Stimulated activated effector memory CD8-positive, alpha-beta T cell treated with anti-CD3 and anti-CD28 coated beads, Interleukin-12 subunit alpha, Interleukin-12 subunit beta, amount 100 ng/mL, for 72 hours (primary cell): ENCODE data around the gene NPY4R2.
"Not testable (repeated sequence)": the region's sequence is repeated elsewhere in the genome, so short reads cannot be mapped to it uniquely, and the experiment has no call there.

ENCODE experiments used
- ATAC-seq: fragments of 150-1000 bp; cut with Tn5 transposase; 2 replicates; pipeline ENCODE4 v1.10.0; 2021
- DNase-seq, 2 donors: peaks; one replicate each; pipeline ENCODE4 v3.0.0; 2021 to 2022; ENCODE audit warnings: low spot score in 2 of 2
- H3K27ac Mint-ChIP-seq: one replicate; pipeline ENCODE4 v1.8.0; 2022; ENCODE audit warnings: mild to moderate bottlenecking, mixed read lengths
- H3K36me3 Mint-ChIP-seq: one replicate; pipeline ENCODE4 v1.8.0; 2022; ENCODE audit warnings: mild to moderate bottlenecking, mixed read lengths
- H3K4me1 Mint-ChIP-seq: one replicate; pipeline ENCODE4 v1.8.0; 2022; ENCODE audit warnings: mixed read lengths
- H3K4me3 Mint-ChIP-seq: one replicate; pipeline ENCODE4 v1.8.0; 2022; ENCODE audit warnings: mild to moderate bottlenecking, mixed read lengths
- H3K9me3 Mint-ChIP-seq: one replicate; pipeline ENCODE4 v1.8.0; 2022; ENCODE audit warnings: mixed read lengths

NPY4R2 gene

GRCh38 chr10:47957158-47957557 lies 38.7 kb downstream of the NPY4R2 start:
- not testable (repeated sequence) for H3K4me3 Mint-ChIP-seq

DNA sequence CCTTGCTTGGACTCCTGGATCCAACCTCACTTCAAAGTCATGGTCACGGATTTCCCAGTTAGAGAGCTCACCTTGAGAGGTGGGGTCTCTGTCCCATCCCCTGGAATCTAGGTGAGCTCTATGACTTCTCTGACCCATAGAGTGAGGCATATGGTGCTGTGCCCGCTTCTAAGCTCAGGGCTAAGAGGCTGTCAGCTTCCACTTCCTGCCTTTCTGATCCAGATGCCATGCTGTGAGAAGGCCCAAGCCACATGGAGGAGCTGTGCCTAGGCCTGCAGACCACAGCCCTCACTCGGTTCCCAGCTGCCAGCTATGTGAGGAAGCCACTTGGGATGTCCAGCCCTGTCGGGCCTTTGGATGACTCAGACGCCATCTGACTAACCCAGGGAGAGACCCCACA lies 41.2 kb downstream of the NPY4R2 start:
- not testable (repeated sequence) for ATAC-seq, H3K4me1 Mint-ChIP-seq, DNase-seq, H3K36me3 Mint-ChIP-seq, H3K27ac Mint-ChIP-seq, H3K4me3 Mint-ChIP-seq, H3K9me3 Mint-ChIP-seq

More at GRCh38 chr10:47957158-47957557, 38.7 kb downstream of the NPY4R2 start:
- not testable (repeated sequence) for ATAC-seq, H3K27ac Mint-ChIP-seq, H3K9me3 Mint-ChIP-seq, H3K36me3 Mint-ChIP-seq, DNase-seq, H3K4me1 Mint-ChIP-seq

- not testable (repeated sequence) for H3K36me3 Mint-ChIP-seq, H3K9me3 Mint-ChIP-seq, H3K4me1 Mint-ChIP-seq, H3K4me3 Mint-ChIP-seq, ATAC-seq, DNase-seq, H3K27ac Mint-ChIP-seq
Observed at GRCh38 chr10:47960699-47961098, 42.2 kb downstream of the NPY4R2 start.

GRCh38 chr10:47962785-47963184 lies 44.3 kb downstream of the NPY4R2 start:
- ATAC-seq: not testable (repeated sequence)

GRCh38 chr10:47964280-47965063 lies 46.0 kb downstream of the NPY4R2 start:
- not testable (repeated sequence) for H3K4me1 Mint-ChIP-seq, ATAC-seq, DNase-seq, H3K27ac Mint-ChIP-seq, H3K4me3 Mint-ChIP-seq, H3K36me3 Mint-ChIP-seq, H3K9me3 Mint-ChIP-seq

More at GRCh38 chr10:47962785-47963184, 44.3 kb downstream of the NPY4R2 start:
- not testable (repeated sequence) for H3K36me3 Mint-ChIP-seq, H3K9me3 Mint-ChIP-seq, H3K4me1 Mint-ChIP-seq, H3K4me3 Mint-ChIP-seq, DNase-seq, H3K27ac Mint-ChIP-seq

GRCh38 chr10:47968988-47969387 lies 50.5 kb downstream of the NPY4R2 start:
- DNase-seq, H3K36me3 Mint-ChIP-seq, H3K4me3 Mint-ChIP-seq, H3K9me3 Mint-ChIP-seq, ATAC-seq, H3K4me1 Mint-ChIP-seq, H3K27ac Mint-ChIP-seq: not testable (repeated sequence)

DNA sequence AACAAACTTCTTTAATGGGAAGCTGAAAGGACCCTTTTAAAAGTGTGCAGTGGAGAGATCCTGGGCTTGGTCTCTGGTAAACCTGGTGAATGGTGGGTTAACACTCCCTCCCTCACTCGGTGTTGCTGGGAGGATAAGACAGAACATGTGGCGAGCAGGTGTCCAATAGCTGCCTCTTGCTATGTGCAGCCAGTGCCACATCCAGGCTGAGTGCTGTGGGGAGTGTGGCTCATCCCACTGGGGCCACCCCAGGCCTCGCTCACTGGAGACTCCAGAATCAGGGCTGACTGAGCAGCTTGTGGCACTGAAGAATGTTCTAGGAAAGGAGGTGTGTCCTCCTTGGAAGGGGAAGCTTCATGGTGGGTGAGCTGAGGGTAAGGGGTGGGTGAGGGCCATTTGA lies 51.6 kb downstream of the NPY4R2 start:
- not testable (repeated sequence) for DNase-seq, H3K36me3 Mint-ChIP-seq, H3K4me3 Mint-ChIP-seq, H3K9me3 Mint-ChIP-seq, H3K4me1 Mint-ChIP-seq, ATAC-seq, H3K27ac Mint-ChIP-seq

DNA sequence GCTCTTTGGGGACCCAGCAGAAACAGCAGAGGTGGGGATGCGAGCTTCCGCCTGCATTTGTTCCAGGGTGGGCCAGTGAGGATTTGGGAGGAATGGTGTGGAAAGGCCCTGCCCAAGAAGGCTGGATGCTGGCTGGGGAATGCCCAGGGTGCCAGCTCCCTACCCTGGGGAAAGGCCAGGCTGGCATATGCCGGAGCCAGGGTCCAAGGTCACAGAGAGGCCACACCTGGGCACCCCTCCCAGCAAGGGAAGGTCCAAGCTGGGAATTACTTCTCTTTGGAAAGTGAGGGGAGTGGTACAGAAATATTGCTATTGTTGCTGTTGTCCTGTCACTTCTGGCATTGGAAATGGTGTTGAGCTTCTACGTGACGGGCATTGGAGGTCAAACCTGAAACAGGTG lies 53.1 kb downstream of the NPY4R2 start:
- not testable (repeated sequence) for H3K27ac Mint-ChIP-seq, H3K4me1 Mint-ChIP-seq, H3K9me3 Mint-ChIP-seq, ATAC-seq, H3K36me3 Mint-ChIP-seq, H3K4me3 Mint-ChIP-seq, DNase-seq

- not testable (repeated sequence) for H3K36me3 Mint-ChIP-seq, H3K27ac Mint-ChIP-seq, H3K9me3 Mint-ChIP-seq, DNase-seq, H3K4me3 Mint-ChIP-seq, H3K4me1 Mint-ChIP-seq, ATAC-seq
Observed at GRCh38 chr10:47972077-47972476, 53.6 kb downstream of the NPY4R2 start.
